GM21515 (cell line): Measurements from ENCODE around the gene PHF20.
"Not testable (repeated sequence)": the region's sequence is repeated elsewhere in the genome, so short reads cannot be mapped to it uniquely, and the experiment has no call there.

Experiments
- ATAC-seq: cut with Tn5 transposase; IDR thresholded peaks from one replicate; pipeline ENCODE4 v1.9.1; 2021; ENCODE audit not compliant: unreplicated experiment

PHF20 gene

DNA sequence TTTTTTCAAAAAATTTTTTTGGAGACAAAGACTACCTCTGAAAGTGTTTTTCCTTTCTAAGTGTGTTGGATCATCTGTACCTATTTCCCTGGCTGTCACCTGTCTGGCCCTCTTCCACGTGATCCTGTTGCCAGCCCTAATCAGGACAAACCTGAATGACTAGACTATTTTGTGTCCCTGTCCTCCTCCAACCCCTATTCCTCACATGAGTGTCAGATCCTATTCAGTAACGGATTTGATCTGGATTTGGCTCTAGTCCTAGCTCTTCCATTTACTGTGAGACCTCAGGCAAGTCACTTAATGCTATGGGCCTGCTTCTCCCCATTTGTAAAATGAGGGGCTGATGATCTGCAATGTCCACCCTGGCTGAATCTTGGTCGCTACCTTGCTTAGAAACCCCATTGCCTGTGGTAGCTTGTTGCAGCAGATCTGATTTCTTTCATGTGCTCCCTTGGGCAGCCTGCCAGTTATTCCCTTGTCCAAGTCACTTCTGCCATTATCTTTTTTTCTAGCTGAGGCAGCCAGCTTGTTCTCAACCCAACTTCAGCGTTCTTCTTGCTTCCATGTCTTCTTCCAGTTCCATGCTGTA lies 4.8 kb downstream of the PHF20 start:
- ATAC-seq = no peak

DNA sequence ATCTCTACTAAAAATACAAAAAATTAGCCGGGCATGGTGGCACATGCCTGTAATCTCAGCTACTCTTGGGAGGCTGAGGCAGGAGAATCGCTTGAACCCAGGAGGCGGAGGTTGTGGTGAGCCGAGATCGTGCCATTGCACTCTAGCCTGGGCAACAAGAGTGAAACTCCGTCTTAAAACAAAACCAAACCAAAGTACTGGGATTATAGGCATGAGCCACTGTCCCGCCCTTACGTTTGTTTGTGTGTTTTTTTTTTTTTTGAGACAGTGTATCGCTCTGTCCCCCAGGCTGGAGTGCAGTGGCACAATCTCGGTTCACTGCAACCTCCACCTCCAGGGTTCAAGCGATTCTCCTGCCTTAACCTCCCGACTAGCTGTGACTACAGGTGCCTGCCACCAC lies 12.0 kb downstream of the PHF20 start:
- not testable (repeated sequence) for ATAC-seq

DNA sequence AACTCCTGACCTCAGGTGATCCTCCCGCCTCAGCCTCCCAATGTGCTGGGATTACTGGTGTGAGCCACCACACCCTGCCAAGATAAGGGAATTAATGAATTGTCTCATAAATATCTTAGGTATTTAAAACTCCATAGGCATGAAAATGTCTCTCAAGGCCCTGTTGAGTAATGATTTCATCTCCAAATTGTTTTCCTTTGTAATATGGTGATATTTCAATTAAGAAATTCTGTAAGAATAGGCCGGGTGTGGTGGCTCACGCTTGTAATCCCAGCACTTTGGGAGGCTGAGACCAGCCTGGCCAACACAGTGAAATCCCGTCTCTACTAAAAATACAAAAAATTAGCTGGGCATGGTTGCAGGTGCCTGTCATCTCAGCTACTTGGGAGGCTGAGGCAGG lies 13.7 kb downstream of the PHF20 start:
- ATAC-seq = not testable (repeated sequence)

DNA sequence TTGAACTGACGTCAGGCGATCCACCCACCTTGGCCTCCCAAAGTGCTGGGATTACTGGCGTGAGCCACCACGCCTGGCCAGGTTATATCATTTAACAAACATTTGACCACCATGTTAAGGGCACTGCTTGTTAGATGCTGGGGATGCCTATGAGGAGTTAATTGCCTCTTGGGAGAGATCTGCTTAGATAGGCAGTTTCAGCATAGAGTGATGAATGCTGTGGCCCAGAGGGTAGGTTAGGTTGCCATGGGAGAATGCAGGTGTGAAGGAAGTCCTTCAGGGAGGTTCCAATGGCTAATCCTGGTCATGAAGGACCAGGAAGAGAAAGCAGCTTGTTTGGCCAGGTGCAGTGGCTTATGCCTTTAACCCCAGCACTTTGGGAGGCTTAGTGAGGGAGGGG lies 17.0 kb downstream of the PHF20 start:
- ATAC-seq = no peak

DNA sequence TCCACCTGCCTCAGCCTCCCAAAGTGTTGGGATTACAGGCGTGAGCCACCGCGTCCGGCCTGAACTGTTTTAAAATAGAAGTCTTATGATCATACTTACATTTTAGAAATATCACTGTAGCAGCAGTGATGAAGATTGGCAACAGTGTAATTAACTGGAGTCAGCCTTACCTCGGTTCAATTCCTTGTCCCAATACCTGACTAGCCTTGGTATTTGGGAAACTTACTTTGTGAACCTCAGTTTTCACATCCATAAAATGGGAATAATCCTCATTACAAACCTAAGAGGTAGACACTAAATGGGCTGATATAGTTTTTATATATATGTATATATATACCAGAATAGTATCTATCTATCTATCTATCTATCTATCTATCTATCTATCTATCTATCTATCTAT lies 19.3 kb downstream of the PHF20 start:
- ATAC-seq = no peak

DNA sequence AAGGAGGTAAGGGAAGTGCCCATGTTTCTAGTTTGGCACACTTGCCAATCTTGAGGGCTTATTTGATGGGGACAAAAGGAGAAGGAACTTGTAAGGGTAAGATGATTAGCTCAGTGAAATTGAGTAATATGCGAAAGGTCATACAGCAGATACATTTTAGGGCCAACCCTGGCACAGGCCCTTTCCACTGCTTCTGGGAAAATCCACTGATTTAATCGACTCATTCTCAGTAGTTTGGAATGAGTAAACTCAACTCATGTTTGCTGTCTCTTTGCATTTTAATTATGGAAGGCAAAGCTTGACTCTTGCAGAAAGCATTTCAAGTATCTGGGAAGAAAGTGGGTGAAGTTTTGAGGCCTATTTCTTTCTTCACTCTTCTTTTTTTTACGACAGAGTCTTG lies 20.0 kb downstream of the PHF20 start:
- ATAC-seq = no peak

DNA sequence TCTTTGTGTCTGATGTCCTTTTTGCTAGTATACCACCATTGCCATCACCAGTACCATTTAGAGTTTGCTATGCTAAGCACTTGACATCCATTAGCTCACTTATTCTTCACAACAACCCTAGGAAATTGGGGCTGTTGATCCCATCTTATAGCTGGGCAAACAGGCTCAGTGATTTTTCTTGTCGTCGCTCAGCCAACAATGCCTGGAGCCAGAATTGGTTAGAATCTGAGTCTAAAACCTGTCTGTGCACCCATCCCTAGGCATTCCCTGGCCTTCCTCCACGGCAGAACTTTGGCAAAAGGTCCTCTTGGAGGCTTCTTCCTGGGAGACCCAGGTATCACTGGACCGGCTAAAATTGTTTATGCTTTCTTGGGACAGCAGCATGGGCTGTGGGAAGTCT lies 20.9 kb downstream of the PHF20 start:
- no peak for ATAC-seq

DNA sequence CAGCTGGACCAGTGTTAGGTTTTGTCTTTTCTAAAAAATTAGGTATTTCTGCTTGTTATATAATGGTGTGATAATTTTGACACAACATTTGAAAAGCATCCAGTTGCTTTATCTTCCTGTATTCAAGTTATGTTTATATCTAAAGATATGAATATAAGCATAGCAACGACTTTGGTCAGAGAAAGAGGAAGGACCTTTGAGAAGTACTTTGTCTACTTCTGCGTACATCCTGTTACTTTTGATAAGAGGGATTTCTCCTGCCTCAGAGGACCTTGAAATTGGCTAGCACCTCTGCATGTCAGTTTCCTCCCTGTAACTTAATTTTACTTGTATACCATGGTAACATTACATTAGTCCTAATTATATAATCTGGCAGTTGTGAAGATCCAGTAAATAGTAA lies 24.8 kb downstream of the PHF20 start:
- no peak for ATAC-seq

DNA sequence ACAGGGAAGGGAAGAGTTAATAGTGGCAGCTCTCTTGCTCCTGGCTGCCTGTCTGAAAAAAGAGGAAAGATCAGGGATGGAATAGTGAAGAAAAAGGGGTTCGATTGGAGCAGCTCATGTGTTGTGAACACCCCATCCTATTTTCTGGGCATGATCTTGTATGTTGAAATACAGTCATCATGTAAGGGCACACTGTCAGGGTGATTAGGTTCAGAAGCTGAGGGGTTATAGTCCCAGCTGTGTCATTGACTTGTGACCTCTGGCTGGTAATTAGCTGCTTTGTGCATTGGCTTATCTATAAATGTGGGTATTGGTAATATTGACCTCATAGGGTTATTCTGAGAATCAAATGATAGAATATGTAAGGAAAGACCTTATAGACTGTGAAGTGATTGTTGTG lies 30.1 kb downstream of the PHF20 start:
- ATAC-seq = no peak

DNA sequence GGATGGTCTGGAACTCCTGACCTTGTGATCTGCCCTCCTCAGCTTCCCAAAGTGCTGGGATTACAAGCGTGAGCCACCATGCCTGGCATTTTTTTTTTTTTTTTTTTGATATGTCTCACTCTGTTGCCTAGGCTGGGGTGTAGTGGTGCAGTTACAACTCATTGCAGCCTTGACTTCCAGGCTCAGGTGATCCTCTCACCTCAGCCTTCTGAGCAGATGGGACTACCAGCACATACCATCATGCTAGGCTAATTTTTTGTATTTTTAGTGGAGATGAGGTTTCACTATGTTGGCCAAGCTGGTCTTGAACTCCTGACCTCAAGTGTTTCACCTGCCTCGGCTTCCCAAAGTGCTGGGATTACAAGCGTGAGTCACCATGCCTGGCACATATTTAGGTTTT lies 34.3 kb downstream of the PHF20 start:
- no peak for ATAC-seq

DNA sequence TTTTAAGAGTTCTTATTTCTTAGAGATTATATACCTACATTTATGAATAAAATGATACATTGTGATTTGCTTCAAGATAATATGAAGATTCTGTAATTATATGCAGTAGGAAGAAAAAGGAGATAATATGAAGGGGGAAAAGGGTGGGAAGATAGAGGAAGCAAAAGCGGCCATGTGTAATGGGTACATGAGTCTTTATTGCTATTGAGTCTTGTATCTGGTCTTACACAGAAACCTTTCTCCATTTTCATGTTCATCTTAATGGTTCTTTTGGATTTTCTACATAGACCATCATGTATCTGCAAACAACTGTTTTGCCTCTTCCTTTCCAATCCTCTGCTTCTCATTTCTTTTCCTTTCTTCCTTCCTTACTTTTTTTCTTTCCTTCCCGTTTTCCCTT lies 36.1 kb downstream of the PHF20 start:
- ATAC-seq = no peak

DNA sequence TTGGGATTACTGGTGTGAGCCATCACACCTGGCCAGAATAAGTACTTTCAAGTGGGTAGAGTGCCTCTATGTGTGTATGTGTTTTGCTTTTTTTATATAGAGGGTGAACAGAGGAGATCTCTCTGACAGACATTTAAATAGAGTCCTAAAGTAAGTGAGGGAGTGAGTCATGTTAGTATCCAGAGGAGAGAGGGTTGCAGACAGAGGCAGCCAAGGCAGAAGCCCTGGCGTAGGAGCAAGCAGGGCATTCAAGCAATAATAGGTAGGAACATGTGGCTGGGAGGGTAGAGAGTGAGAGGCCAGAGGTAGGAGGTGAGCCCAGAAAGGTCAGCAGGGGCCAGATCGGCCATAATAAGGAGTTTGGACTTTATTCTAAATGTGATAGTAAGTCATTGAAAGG lies 48.9 kb downstream of the PHF20 start:
- ATAC-seq = no peak

DNA sequence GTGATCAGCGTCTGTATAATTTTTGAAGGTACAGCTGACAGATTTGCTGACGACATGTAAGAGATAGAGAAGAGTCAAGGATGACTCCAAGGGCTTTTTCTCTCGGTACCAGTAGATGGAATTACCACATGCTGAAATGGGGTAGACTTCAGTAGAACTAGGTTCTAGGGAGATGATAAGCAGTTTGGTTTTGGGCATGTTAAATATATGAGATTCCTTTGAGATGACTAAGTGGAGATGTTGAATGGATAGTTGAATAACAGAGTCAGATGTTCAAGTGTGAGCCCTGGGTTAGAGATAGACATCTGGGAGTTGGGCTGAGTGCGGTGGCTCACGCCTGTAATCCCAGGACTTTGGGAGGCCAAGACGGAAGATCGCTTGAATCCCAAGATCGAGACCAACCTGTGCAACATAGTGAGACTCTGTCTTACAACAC lies 50.0 kb downstream of the PHF20 start:
- ATAC-seq = no peak

DNA sequence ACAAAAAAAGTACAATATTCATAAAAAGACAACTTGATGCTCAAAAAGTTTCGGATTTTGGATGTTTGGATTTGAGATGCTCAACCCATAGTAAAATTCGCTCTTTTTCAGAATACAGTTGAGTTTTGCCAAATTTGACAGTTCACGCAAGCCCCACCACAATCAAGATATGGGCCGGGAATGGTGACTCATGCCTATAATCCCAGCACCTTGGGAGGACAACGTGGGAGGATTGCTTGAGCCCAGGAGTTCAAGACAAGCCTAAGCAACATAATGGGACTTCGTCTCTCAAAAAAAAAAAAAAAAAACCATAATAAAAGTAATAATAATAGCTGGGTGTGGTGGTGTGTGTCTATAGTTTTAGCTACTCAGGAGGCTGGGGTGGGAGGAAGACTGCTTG lies 51.3 kb downstream of the PHF20 start:
- ATAC-seq = no peak

DNA sequence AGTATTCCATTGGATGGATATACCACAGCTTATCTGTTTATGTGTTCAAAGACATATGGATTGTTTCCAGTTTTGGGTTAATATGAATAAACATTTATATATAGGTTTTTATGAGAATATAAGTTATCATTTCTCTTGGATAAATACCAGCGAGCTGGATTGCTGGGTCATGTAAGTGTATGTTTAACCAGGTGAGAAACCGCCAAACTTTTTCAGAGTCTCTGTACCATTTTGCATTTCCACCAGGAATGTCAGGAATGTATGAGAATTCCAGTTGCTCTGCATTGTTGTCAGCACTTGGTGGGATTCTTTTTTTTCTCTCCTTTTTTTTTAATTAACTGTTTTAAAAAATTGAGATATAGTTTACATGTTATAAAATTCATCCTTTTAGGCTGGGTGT lies 52.1 kb downstream of the PHF20 start:
- no peak for ATAC-seq

DNA sequence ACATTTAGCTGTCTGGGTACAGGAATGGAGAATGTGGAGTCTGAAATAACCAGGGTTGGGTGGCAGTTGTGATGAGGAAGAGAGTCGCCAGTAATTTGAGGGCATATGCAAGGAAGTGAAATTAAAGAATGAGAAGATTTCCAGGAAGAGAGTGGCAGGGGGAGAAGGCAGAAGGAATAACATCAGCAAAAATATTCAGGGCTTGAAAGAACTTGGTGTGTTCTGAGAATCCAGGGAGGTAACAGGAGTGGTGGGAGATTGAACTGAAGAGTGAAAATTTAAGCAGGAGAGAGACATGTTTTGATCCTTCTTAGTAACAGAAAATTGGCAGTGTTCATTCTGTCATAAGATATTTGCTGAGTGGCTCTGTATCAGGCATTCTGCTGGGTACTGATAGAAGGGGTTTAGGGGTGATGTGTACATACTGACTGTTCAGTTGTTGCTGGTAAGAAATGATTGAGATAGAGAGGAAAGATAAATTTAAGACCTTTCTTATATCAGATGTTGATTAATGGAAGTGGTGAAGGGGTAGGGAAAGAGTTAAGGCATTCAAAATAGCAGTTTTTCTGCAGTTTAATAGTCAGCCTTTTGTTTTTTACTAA lies 54.7 kb downstream of the PHF20 start:
- ATAC-seq = no peak

DNA sequence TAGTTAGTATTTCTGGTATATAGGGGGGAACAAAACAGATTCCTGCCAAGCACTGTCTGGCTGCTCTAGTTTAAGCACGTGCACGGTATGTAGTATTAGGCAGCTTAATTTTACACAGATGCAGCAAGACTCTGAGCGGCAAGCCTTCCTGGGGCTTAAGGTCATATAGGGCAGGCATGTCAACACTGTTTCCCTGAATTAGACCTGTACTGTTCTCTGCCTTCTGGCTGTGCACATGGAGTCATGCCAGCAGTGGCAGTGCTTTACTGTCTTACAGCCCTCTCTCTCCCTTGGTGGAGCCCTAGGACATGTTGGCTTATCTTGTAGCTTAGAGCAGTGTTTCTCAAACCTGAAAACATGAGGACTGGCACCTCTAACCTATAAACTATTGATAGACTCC lies 56.6 kb downstream of the PHF20 start:
- no peak for ATAC-seq

DNA sequence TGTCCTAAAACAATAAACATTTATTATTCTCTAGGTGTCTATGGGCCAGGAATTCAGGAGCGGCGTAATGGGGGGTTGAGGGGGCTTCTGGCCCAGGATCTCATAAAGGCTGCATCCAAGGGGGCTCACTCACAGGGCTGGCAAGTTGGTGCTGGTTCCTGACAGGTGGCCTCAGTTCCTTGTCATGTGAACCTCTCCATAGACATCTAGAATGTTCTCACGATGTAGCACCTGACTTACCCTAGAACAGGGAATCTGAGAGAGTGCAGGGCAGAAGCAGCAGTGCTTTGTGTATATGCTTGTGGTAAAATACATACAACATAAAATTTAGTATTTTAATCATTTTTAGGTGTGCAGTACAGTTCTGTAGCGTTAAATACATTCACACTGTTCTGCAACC lies 57.1 kb downstream of the PHF20 start:
- no peak for ATAC-seq

DNA sequence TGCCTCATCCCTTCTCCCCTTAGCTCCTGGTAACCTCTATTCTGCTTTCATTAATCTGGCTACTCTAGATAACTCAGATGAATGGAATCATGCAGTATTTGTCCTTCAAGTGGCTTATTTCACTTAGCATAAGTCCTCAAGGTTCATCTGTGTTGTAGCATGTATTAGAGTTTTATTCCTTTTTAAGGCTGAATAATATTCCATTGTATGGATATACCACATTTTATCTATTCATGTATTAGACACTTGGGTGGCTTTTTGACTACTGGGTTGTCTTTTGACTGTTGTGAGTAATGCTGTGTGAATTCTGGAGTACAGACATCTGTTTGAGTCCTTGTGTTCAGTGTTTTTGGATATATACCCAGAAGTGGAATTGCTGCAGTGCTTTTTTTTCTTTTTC lies 58.4 kb downstream of the PHF20 start:
- ATAC-seq = no peak

DNA sequence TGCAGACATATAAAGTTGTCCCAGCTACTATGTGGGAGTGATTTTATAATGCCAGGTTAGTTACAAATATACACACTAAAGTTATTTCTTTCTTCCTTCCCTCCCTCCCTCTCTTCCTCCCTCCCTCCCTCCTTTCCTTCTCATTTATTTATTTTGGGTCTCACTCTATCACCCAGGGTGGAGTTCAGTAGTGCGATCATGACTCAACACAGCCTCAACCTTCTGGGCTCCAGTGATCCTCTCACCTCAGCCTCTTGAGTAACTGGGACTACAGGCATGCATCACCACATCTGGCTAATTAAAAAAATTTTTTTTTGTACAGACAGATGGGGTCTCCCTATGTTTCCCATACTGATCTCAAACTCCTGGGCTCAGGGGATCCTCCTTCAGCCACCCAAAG lies 59.2 kb downstream of the PHF20 start:
- ATAC-seq = no peak

DNA sequence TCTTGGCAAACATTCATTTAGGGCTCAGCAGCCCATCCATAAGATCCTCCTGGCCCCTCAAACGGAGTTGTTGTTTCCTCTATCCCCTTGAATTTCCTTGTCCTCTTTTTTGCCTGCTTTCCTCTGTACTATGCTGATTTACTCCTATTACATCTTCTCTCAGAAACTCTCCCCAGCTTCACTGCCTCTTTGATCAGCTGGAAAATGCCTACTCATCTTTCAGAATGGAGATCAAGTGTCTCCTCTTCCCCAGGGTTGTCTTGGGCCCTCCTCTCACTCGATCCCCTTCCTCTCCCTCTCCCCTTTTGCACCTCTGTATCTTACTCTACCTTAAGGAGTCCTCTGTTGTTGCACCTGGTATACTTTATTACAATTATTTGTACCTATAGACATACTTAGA lies 60.2 kb downstream of the PHF20 start:
- no peak for ATAC-seq

DNA sequence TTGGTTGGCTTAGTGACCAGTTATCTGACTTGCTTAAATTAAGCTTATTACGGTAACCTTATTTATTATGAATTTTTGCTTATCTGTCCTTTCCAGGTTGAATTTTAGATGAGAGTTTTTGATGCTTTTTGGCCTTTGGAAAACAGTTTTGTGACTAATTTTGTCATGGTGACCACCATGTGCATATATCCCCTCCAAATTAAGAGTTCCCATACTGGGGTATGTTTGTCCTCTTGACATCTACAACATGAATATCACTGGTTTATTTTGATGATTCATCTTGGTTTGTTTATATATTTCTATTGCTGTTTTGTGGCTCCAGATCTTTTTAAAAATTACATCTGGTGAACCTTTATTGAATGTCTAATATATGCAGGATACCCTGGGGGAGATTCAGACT lies 61.4 kb downstream of the PHF20 start:
- no peak for ATAC-seq

DNA sequence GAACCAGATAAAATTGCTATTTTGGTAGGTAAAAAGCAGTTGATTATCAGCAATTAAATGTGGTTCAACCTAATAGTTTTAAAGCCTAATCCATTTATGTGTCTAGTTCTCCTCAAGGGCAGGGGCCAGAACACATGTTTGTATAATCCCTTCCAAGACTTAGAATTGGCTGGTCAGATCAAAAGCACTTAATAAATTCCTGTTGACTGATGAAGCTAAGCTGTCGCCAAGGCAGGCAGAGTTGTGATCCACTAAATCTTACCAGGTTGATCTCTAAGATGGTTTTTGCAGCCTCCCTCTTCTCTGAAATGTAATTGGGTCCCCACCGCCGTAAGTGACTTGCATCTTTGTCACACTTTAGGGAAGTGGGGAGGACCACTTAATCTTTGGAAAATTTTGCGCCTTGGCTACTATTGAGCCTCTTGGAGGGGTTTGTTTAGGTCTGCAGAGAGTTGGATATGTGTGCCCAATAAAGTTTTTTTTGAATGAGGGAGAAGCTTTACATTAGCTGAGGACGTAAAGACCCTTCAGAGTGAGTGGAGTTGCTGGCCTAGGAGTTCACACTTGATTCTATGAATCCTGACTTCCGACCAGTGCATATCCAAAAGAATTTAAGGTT lies 65.9 kb downstream of the PHF20 start:
- ATAC-seq = no peak
